ENCODE measurements around the gene UNC13B.
"Not testable (repeated sequence)": the region's sequence is repeated elsewhere in the genome, so short reads cannot be mapped to it uniquely, and the experiment has no call there.

DNA sequence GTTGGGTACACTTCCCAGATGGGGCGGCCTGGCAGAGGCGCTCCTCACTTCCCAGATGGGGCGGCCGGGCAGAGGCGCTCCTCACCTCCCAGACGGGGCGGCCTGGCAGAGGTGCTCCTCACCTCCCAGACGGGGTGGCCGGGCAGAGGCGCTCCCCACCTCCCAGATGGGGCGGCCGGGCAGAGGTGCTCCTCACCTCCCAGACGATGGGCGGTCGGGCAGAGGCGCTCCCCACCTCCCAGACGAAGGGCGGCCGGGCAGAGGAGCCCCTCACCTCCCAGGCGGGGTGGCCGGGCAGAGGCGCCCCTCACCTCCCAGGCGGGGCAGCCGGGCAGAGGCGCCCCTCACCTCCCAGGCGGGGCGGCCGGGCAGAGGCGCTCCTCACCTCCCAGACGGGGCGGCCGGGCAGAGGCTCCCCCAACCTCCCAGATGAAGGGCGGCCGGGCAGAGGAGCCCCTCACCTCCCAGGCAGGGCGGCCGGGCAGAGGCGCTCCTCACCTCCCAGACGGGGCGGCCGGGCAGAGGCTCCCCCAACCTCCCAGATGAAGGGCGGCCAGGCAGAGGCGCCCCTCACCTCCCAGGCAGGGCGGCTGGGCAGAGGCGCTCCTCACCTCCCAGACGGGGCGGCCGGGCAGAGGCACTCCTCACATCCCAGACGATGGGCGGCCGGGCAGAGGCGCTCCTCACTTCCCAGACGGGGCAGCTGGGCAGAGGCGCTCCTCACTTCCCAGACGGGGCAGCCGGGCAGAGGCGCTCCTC, 21.4 kb downstream of the UNC13B start:
- TF ChIP-seq, protein P1, sequence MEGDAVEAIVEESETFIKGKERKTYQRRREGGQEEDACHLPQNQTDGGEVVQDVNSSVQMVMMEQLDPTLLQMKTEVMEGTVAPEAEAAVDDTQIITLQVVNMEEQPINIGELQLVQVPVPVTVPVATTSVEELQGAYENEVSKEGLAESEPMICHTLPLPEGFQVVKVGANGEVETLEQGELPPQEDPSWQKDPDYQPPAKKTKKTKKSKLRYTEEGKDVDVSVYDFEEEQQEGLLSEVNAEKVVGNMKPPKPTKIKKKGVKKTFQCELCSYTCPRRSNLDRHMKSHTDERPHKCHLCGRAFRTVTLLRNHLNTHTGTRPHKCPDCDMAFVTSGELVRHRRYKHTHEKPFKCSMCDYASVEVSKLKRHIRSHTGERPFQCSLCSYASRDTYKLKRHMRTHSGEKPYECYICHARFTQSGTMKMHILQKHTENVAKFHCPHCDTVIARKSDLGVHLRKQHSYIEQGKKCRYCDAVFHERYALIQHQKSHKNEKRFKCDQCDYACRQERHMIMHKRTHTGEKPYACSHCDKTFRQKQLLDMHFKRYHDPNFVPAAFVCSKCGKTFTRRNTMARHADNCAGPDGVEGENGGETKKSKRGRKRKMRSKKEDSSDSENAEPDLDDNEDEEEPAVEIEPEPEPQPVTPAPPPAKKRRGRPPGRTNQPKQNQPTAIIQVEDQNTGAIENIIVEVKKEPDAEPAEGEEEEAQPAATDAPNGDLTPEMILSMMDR (IDR thresholded peaks at IDR 0.05; ENCODE audit: control extremely low read depth in 1 of 3, insufficient read depth in 1 of 3, low read depth in 1 of 3, low read length in 3 of 3) = not testable (repeated sequence)
- not testable (repeated sequence) for TF ChIP-seq ZNF274 (IDR thresholded peaks at IDR 0.05; ENCODE audit: borderline replicate concordance, extremely low read depth, low read length); CHD2 (IDR thresholded peaks at IDR 0.05; ENCODE audit: low read length); RFX5 (IDR thresholded peaks at IDR 0.05; ENCODE audit: borderline replicate concordance, low read depth, low read length); SP4 (IDR thresholded peaks at IDR 0.05; ENCODE audit: low read length); ASH2L (IDR thresholded peaks at IDR 0.05; ENCODE audit: low read length); EP300 (IDR thresholded peaks at IDR 0.05; ENCODE audit: borderline replicate concordance in 1 of 2, low read depth in 2 of 2, low read length in 2 of 2); TAF1 (IDR thresholded peaks at IDR 0.05; ENCODE audit: low read depth, low read length); JUN (IDR thresholded peaks at IDR 0.05; ENCODE audit: low read depth, low read length)
- TF ChIP-seq, protein P2, sequence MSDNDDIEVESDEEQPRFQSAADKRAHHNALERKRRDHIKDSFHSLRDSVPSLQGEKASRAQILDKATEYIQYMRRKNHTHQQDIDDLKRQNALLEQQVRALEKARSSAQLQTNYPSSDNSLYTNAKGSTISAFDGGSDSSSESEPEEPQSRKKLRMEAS (IDR thresholded peaks at IDR 0.05) = not testable (repeated sequence)
